ENCODE data around the gene ABCA7.

Gene ABCA7

GRCh38 chr19:1091544-1092175 lies 51.8 kb downstream of the ABCA7 start:
- FAIRE-seq: no peak

- no peak for FAIRE-seq
Observed at GRCh38 chr19:1093330-1093729, 53.4 kb downstream of the ABCA7 start.

- no peak for FAIRE-seq
Observed at GRCh38 chr19:1093811-1094553, 54.1 kb downstream of the ABCA7 start.

GRCh38 chr19:1094655-1094977 lies 54.7 kb downstream of the ABCA7 start:
- FAIRE-seq: no peak

- FAIRE-seq: peak; percentile 79
Observed at GRCh38 chr19:1094978-1095701, 55.2 kb downstream of the ABCA7 start, which contains the start of gene POLR2E. Gene POLR2E, minus strand, starts transcription at chr19:1095375. Its CDS starts 60 bp downstream, at chr19:1095315.

- FAIRE-seq: no peak
Observed at GRCh38 chr19:1097810-1098176, 57.9 kb downstream of the ABCA7 start.

GRCh38 chr19:1098177-1099051 lies 58.5 kb downstream of the ABCA7 start:
- no peak for FAIRE-seq

GRCh38 chr19:1101337-1101698 lies 61.4 kb downstream of the ABCA7 start:
- no peak for FAIRE-seq

- no peak for FAIRE-seq
Observed at GRCh38 chr19:1102407-1103131, 62.7 kb downstream of the ABCA7 start.

GRCh38 chr19:1103132-1103707 lies 63.3 kb downstream of the ABCA7 start:
- no peak for FAIRE-seq

GRCh38 chr19:1103708-1104310 lies 63.9 kb downstream of the ABCA7 start, which contains the start of gene GPX4:
Gene GPX4, plus strand, starts transcription at chr19:1103994. Its CDS starts 50 bp downstream, at chr19:1104044.
- peak; percentile 73 for FAIRE-seq

- FAIRE-seq: no peak
Observed at GRCh38 chr19:1104311-1105007, 64.6 kb downstream of the ABCA7 start.

- FAIRE-seq: no peak
Observed at GRCh38 chr19:1105008-1105872, 65.3 kb downstream of the ABCA7 start.

- FAIRE-seq: no peak
Observed at GRCh38 chr19:1105873-1106840, 66.2 kb downstream of the ABCA7 start.

GRCh38 chr19:1106841-1107660 lies 67.1 kb downstream of the ABCA7 start:
- no peak for FAIRE-seq

GRCh38 chr19:1107661-1108261 lies 67.9 kb downstream of the ABCA7 start:
- no peak for FAIRE-seq
